Endothelial cell of umbilical vein (primary cell): Measurements from ENCODE around the gene CCDC102B. TPM values are rescaled to one million over a fixed set of nuclear protein-coding genes. Genes with fewer than 3 reads are reported as not detected.

ENCODE experiments used
- BruUV-seq: library from RNA; stranded (reverse); fragments of 400-500 nt; replicated peaks from 2 replicates; lab custom pipeline; 2021; lab: Mats Ljungman, UMichigan
- CTCF ChIA-PET: fragments of 300-600, 350-600 bp; sonication (Branson Sonifier 250); formaldehyde crosslinking; loops from one replicate; lab custom pipeline; 2021; ENCODE audit warnings: antibody characterized with exemption, inconsistent platforms; lab: Charles Lee
- POLR2A ChIA-PET: fragments of 300-600, 350-600 bp; sonication (Branson Sonifier 250); formaldehyde crosslinking; loops from one replicate; lab custom pipeline; 2021; ENCODE audit warnings: antibody characterized with exemption, inconsistent platforms; lab: Charles Lee
- DNase-seq: peaks from one replicate; pipeline ENCODE4 v3.0.0-alpha.2; 2011; ENCODE audit warnings: low read depth, low spot score
- FAIRE-seq: peaks from 2 replicates; lab custom pipeline; 2011; peaks lifted over from hg19 to GRCh38; lab: Jason Lieb, UNC
- H2AFZ ChIP-seq: 2 replicates; pipeline ENCODE4 v1.6.0; 2012; ENCODE audit warnings: low read depth, low read length, control low read depth, inconsistent platforms
- H3K27ac ChIP-seq: 2 replicates; pipeline ENCODE4 v1.5.1; 2011; ENCODE audit warnings: low read depth, mild to moderate bottlenecking, control low read depth, low read length, moderate library complexity; ENCODE audit not compliant: insufficient read depth
- H3K27me3 ChIP-seq, 2 experiments: 2 replicates each; pipeline versions ENCODE4 v1.6.0 to v1.6.1; 2011; ENCODE audit warnings: low read length in 2 of 2, mixed read lengths in 1 of 2; ENCODE audit not compliant: control insufficient read depth in 2 of 2, insufficient read depth in 2 of 2
- H3K36me3 ChIP-seq, 2 experiments: 2 replicates in 1 of 2; 3 replicates in 1 of 2; pipeline ENCODE4 v1.5.1; 2011; ENCODE audit warnings: low read length in 2 of 2, mild to moderate bottlenecking in 1 of 2, moderate library complexity in 1 of 2; ENCODE audit not compliant: control insufficient read depth in 2 of 2, insufficient read depth in 2 of 2; ENCODE audit errors: extremely low read depth in 1 of 2
- H3K4me1 ChIP-seq: 3 replicates; pipeline ENCODE4 v1.5.1; 2011; ENCODE audit warnings: mild to moderate bottlenecking, low read length; ENCODE audit not compliant: control insufficient read depth, insufficient read depth; ENCODE audit errors: extremely low read depth
- H3K4me2 ChIP-seq: 2 replicates; pipeline ENCODE4 v1.6.1; 2011; ENCODE audit warnings: low read length, control low read depth, mixed read lengths; ENCODE audit not compliant: insufficient read depth
- H3K4me3 ChIP-seq, 3 experiments: fragments of 200-600 bp in 1 of 3; sonication (generic), shearing (Covaris generic) in 1 of 3; replicated peaks in 1 of 3; 2 replicates each; pipeline ENCODE4 v1.5.1; 2011 to 2016; ENCODE audit warnings: control low read depth in 3 of 3, low read length in 3 of 3, mild to moderate bottlenecking in 2 of 3, inconsistent platforms in 1 of 3, low read depth in 1 of 3, moderate library complexity in 1 of 3; ENCODE audit not compliant: insufficient read depth in 1 of 3
- H3K79me2 ChIP-seq: 2 replicates; pipeline ENCODE4 v1.6.0; 2012; ENCODE audit warnings: low read length, inconsistent platforms; ENCODE audit not compliant: control insufficient read depth, insufficient read depth
- H3K9ac ChIP-seq: replicated peaks from 2 replicates; pipeline ENCODE3; 2011; ENCODE audit warnings: low read length, control low read depth; ENCODE audit not compliant: insufficient read depth; ENCODE audit errors: extremely low read depth
- H3K9me1 ChIP-seq: replicated peaks from 3 replicates; pipeline ENCODE4 v1.6.0; 2011; ENCODE audit warnings: mild to moderate bottlenecking, low read length; ENCODE audit not compliant: control insufficient read depth, insufficient read depth; ENCODE audit errors: extremely low read depth
- H3K9me3 ChIP-seq: replicated peaks from 2 replicates; pipeline ENCODE4 v1.5.1; 2012; ENCODE audit warnings: low read length, inconsistent platforms; ENCODE audit not compliant: control insufficient read depth, insufficient read depth
- H4K20me1 ChIP-seq: replicated peaks from 2 replicates; pipeline ENCODE3; 2011; ENCODE audit warnings: mild to moderate bottlenecking, low read length; ENCODE audit not compliant: control insufficient read depth, insufficient read depth; ENCODE audit errors: extremely low read depth
- EZH2 ChIP-seq: IDR thresholded peaks from 2 replicates; pipeline ENCODE4 v1.6.1; 2012; ENCODE audit warnings: borderline replicate concordance, low read depth, mild to moderate bottlenecking, moderate library complexity, low read length, inconsistent platforms; ENCODE audit not compliant: severe bottlenecking
- FOS ChIP-seq: IDR thresholded peaks from 2 replicates; pipeline ENCODE4 v1.6.1; 2011; ENCODE audit warnings: mild to moderate bottlenecking, low read length, moderate library complexity, borderline replicate concordance; ENCODE audit not compliant: insufficient read depth
- GATA2 ChIP-seq: IDR thresholded peaks from 2 replicates; pipeline ENCODE4 v1.7.0; 2011; ENCODE audit warnings: low read depth, mild to moderate bottlenecking, moderate library complexity, mixed read lengths, low read length; ENCODE audit not compliant: insufficient read length, insufficient read depth
- JUN ChIP-seq: IDR thresholded peaks from 2 replicates; pipeline ENCODE4 v1.6.1; 2011; ENCODE audit warnings: borderline replicate concordance, low read depth; ENCODE audit not compliant: insufficient read length, insufficient read depth
- MYC ChIP-seq: IDR thresholded peaks from one replicate; pipeline ENCODE4 v1.6.1; 2011; ENCODE audit warnings: mild to moderate bottlenecking, low read depth, low read length
- POLR2A ChIP-seq: IDR thresholded peaks from 2 replicates; pipeline ENCODE4 v1.6.1; 2012; ENCODE audit warnings: low read depth, mild to moderate bottlenecking, control low read depth, low read length
- POLR2AphosphoS5 ChIP-seq: IDR thresholded peaks from 2 replicates; pipeline ENCODE4 v1.6.1; 2012; ENCODE audit warnings: low read depth, mild to moderate bottlenecking, control low read depth, low read length, moderate library complexity; ENCODE audit not compliant: insufficient read depth
- dilution Hi-C: fragments of 300-500 bp; cut with MboI; formaldehyde crosslinking; loops from one replicate; pipeline ENCODE4 v1.15.0; 2019; ENCODE audit warnings: low sequenced_read_pairs; ENCODE audit not compliant: extremely low pct_ligation_motif_present
- intact Hi-C: fragments of 100-400 bp; cut with micrococcal nuclease; formaldehyde crosslinking; loops from one replicate; pipeline ENCODE4 v1.10.0; 2022
- polyA plus RNA-seq, 4 experiments: library from polyadenylated mRNA; depleted of rRNA in 3 of 4; stranded (reverse) in 3 of 4; unstranded in 1 of 4; fragments of >200 nt; gene quantifications; 2 replicates each; pipeline versions ENCODE4 v1.2.1 to v1.2.3, GENCODE V29; 2011 to 2012; ENCODE audit warnings: missing spikeins in 1 of 4
- total RNA-seq: library from RNA; stranded (reverse); gene quantifications from 2 replicates; pipeline ENCODE4 v1.2.3, GENCODE V29; 2021
- TF ChIP-seq, protein P1 (sequence below): IDR thresholded peaks from 2 replicates; pipeline ENCODE4 v1.6.1; 2011; ENCODE audit not compliant: insufficient read depth, insufficient read length
- TF ChIP-seq, protein P2 (sequence below), 2 donors: IDR thresholded peaks; 1 replicate in 1 of 2; 2 replicates in 1 of 2; pipeline ENCODE4 v1.5.1; 2011; ENCODE audit warnings: low read length in 2 of 2, mild to moderate bottlenecking in 2 of 2, moderate library complexity in 2 of 2, control low read depth in 1 of 2, inconsistent platforms in 1 of 2, low read depth in 1 of 2; ENCODE audit not compliant: insufficient read depth in 1 of 2; ENCODE audit errors: extremely low read depth in 1 of 2

CCDC102B gene
- total and polyA plus RNA-seq, 2 donors (not counting 3 experiments of a cell fraction or from before 2014, with no cell fraction given): 0.21 to 0.62 TPM

DNA sequence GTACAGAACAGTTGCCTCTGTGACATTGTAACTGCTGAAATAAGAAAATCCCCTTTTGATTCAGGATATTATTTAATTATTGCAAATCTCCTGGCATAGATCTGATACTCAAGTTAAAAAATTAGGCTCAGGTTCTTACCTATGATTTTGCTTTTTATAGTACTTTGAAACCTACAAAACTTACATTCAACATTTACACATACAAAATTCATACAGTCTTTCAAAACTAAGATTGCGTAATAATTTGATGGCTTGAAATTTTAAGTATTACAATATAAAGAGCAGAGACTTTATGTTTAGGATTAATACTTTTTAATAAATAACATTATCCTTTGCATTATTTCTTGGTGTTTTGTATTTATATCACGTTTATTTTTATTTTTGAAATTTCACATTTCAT lies 291.1 kb downstream of the CCDC102B start:
- ChIA-PET POLR2A (no interaction called here), CTCF (no interaction called here)
- dilution Hi-C loops (no loop called here), intact Hi-C loops (no loop called here)
- no TSS peak for BruUV-seq
- Histone ChIP-seq H3K4me2 (no peak overlapping the region), H3K36me3 (no peaks in the 10 kb centered on the region), H3K9me3 (no peaks in the 10 kb centered on the region), H3K9ac (no peak overlapping the region), H3K27me3 (no peaks in the 10 kb centered on the region), H3K4me3 (no peak overlapping the region), H4K20me1 (no peaks in the 10 kb centered on the region), H3K9me1 (no peaks in the 10 kb centered on the region), H3K4me1 (no peaks in the 10 kb centered on the region), H2AFZ (no peak overlapping the region), H3K79me2 (no peaks in the 10 kb centered on the region), H3K27ac (no peak overlapping the region)
- no peak for TF ChIP-seq POLR2A
- no peak for FAIRE-seq
- DNase-seq: no peak

DNA sequence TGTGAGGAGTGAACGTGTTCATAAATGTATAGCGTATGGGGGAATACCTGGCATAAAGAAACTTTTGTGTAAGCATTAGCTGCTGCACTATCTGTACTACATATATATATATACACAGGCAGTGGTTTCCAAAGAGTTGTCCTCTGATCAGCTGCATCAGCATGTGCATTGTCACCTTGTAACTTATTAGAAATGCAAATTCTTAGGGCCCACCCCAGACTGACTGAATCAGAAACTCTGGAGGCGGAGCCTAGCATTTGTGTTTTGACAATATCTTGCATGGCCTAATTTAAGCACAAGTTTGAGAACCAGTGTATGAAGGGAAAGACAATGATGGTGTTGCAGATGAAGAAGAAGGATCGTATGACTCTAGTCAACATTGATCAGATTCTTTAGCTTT lies 299.5 kb downstream of the CCDC102B start:
- no peaks in the 10 kb centered on the region for H3K36me3 ChIP-seq
- intact Hi-C loops (no loop called here), dilution Hi-C loops (no loop called here)
- ChIA-PET POLR2A (no interaction called here), CTCF (no interaction called here)
- no peaks in the 10 kb centered on the region for H4K20me1 ChIP-seq
- no peaks in the 10 kb centered on the region for H3K9me1 ChIP-seq
- no peaks in the 10 kb centered on the region for H3K4me1 ChIP-seq
- no peak overlapping the region for H3K27ac ChIP-seq
- H3K9ac ChIP-seq: no peak overlapping the region
- no peaks in the 10 kb centered on the region for H3K27me3 ChIP-seq
- H3K4me3 ChIP-seq: no peak overlapping the region
- FAIRE-seq (no peak), DNase-seq (no peak)
- H2AFZ ChIP-seq: no peak overlapping the region
- BruUV-seq: no TSS peak
- no peak overlapping the region for H3K4me2 ChIP-seq
- no peaks in the 10 kb centered on the region for H3K79me2 ChIP-seq
- TF ChIP-seq GATA2 (no peak), JUN (no peak), MYC (no peak), POLR2AphosphoS5 (no peak), EZH2 (no peak), FOS (no peak), POLR2A (no peak)
- TF ChIP-seq, protein P1, sequence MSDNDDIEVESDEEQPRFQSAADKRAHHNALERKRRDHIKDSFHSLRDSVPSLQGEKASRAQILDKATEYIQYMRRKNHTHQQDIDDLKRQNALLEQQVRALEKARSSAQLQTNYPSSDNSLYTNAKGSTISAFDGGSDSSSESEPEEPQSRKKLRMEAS: no peak
- TF ChIP-seq, protein P2, sequence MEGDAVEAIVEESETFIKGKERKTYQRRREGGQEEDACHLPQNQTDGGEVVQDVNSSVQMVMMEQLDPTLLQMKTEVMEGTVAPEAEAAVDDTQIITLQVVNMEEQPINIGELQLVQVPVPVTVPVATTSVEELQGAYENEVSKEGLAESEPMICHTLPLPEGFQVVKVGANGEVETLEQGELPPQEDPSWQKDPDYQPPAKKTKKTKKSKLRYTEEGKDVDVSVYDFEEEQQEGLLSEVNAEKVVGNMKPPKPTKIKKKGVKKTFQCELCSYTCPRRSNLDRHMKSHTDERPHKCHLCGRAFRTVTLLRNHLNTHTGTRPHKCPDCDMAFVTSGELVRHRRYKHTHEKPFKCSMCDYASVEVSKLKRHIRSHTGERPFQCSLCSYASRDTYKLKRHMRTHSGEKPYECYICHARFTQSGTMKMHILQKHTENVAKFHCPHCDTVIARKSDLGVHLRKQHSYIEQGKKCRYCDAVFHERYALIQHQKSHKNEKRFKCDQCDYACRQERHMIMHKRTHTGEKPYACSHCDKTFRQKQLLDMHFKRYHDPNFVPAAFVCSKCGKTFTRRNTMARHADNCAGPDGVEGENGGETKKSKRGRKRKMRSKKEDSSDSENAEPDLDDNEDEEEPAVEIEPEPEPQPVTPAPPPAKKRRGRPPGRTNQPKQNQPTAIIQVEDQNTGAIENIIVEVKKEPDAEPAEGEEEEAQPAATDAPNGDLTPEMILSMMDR (IDR thresholded peaks at IDR 0.05; ENCODE audit: extremely low read depth in 1 of 2, insufficient read depth in 1 of 2, low read depth in 1 of 2, low read length in 2 of 2): no peak
- H3K9me3 ChIP-seq: no peaks in the 10 kb centered on the region
